Measurements from ENCODE around the gene NFATC2IP. TPM values are rescaled to one million over a fixed set of nuclear protein-coding genes. Genes with fewer than 3 reads are reported as not detected.
A peak's percentile ranks its signal among the peaks of the same experiment; 100 is the strongest.

NFATC2IP gene
- total and polyA plus RNA-seq, 2 of the 8 experiments (the other 6 are each of a cell fraction or from before 2014, with no cell fraction given) = 54.4 to 71.5 TPM

DNA sequence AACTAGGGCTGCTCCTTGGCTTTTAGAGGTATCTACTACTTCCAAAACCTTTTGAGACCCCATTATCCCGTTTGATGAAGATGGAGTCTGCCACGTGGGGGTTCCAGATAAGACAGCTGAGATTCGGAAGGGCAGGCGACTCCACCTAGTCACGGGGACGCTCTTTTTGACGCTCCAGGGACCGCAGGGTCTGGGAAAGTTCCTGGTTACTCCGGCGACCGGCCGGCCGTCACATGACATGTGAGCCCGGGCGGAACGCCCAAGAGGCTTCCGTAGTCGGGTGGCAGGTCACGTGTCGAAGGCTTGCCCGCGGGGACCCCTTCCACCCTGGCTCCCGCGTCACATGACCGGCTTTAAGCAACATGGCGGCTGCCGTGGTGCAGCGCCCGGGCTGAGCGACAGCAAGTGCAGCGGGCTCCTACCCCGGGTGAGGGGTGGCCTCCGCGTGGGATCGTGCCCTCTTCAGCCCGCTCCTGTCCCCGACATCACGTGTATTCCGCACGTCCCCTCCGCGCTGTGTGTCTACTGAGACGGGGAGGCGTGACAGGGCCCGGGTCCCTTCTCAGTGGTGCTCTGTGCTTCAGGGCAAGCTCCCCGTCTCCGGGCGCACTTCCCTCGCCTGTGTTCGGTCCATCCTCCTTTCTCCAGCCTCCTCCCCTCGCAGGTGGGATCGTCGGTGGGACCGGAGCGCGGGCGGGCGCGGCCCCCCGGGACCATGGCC is 23.9 kb downstream of the NFATC2IP start, which contains the start of gene SPNS1 (continued):
- TF ChIP-seq RNF2 (IDR thresholded peaks at IDR 0.05; ENCODE audit: borderline replicate concordance, low read depth, low read length, missing control alignments, poor library complexity, severe bottlenecking) (no peak), SP4 (IDR thresholded peaks at IDR 0.05; ENCODE audit: low read length) (peak; percentile 98), CEBPB (IDR thresholded peaks at IDR 0.05; ENCODE audit: low read depth, low read length) (peak; percentile 12; the same call in 1 of the 2 replicates), TBP (IDR thresholded peaks at IDR 0.05; ENCODE audit: low read depth, low read length) (peak; percentile 86), TAF1 (IDR thresholded peaks at IDR 0.05; ENCODE audit: low read depth, low read length) (peak; percentile 97), TAF7 (optimal IDR thresholded peaks at IDR 0.05; ENCODE audit: borderline replicate concordance, low read depth, low read length) (peak; percentile 82), SRF (IDR thresholded peaks at IDR 0.05; ENCODE audit: low read depth, low read length) (no peak), ASH2L (IDR thresholded peaks at IDR 0.05; ENCODE audit: low read length) (peak; percentile 74), POU5F1 (IDR thresholded peaks at IDR 0.05; ENCODE audit: low read depth, low read length) (0 out of 2 replicates have a peak, but pooled peaks have one; percentile 1), NANOG (IDR thresholded peaks at IDR 0.05; ENCODE audit: insufficient read depth, low read depth, low read length, poor library complexity, severe bottlenecking) (peak; percentile 46), FOSL1 (IDR thresholded peaks at IDR 0.05; ENCODE audit: insufficient read depth, low read depth, low read length) (peak; percentile 50; the same call in 1 of the 2 replicates), TEAD4 (IDR thresholded peaks at IDR 0.05; ENCODE audit: low read depth, low read length) (0 out of 2 replicates have a peak, but pooled peaks have one; percentile 28), CBX5 (IDR thresholded peaks at IDR 0.05; ENCODE audit: low read depth, low read length) (no peak), SAP30 (IDR thresholded peaks at IDR 0.05; ENCODE audit: insufficient read depth, insufficient replicate concordance, low read length) (peak; percentile 57), SIRT6 (IDR thresholded peaks at IDR 0.05; ENCODE audit: low read length) (no peak), CBX8 (IDR thresholded peaks at IDR 0.05; ENCODE audit: borderline replicate concordance, low read depth, low read length) (no peak), NRF1 (IDR thresholded peaks at IDR 0.05; ENCODE audit: low read depth, low read length) (0 out of 2 replicates have a peak, but pooled peaks have one; percentile 5), TCF12 (IDR thresholded peaks at IDR 0.05; ENCODE audit: low read depth, low read length) (0 out of 2 replicates have a peak, but pooled peaks have one; percentile 69), POLR2A (IDR thresholded peaks at IDR 0.05; ENCODE audit: control extremely low read depth in 1 of 2, low read depth in 2 of 2, low read length in 2 of 2) (peak in 1 of 2 experiments; percentile 82; a peak in 2 of 3 replicates), SIX5 (IDR thresholded peaks at IDR 0.05; ENCODE audit: low read depth, low read length) (no peak), KDM5A (IDR thresholded peaks at IDR 0.05; ENCODE audit: low read length) (peak; percentile 100)
- TF ChIP-seq, protein P1, sequence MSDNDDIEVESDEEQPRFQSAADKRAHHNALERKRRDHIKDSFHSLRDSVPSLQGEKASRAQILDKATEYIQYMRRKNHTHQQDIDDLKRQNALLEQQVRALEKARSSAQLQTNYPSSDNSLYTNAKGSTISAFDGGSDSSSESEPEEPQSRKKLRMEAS (IDR thresholded peaks at IDR 0.05) = peak; percentile 82
- TF ChIP-seq, protein P2, sequence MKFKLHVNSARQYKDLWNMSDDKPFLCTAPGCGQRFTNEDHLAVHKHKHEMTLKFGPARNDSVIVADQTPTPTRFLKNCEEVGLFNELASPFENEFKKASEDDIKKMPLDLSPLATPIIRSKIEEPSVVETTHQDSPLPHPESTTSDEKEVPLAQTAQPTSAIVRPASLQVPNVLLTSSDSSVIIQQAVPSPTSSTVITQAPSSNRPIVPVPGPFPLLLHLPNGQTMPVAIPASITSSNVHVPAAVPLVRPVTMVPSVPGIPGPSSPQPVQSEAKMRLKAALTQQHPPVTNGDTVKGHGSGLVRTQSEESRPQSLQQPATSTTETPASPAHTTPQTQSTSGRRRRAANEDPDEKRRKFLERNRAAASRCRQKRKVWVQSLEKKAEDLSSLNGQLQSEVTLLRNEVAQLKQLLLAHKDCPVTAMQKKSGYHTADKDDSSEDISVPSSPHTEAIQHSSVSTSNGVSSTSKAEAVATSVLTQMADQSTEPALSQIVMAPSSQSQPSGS (IDR thresholded peaks at IDR 0.05; ENCODE audit: low read length) = no peak

All from H1 (cell line).